GM23338 (cell line): ENCODE data around the gene RBM33. TPM values are rescaled to one million over a fixed set of nuclear protein-coding genes. Genes with fewer than 3 reads are reported as not detected.

ENCODE experiments used
- ATAC-seq: fragments of 200-7000 bp; cut with Tn5 transposase; 3 replicates; pipeline ENCODE4 v1.9.1; 2020
- DNase-seq: peaks from one replicate; pipeline ENCODE4 v3.0.0-alpha.2; 2015; ENCODE audit warnings: low spot score
- H2AFZ ChIP-seq: fragments of 200-600 bp; sonication (generic); 2 replicates; pipeline ENCODE4 v1.8.0; 2016; ENCODE audit warnings: antibody characterized with exemption, mild to moderate bottlenecking, moderate library complexity
- H3F3A ChIP-seq: fragments of 200-600 bp; sonication (generic); replicated peaks from 2 replicates; pipeline ENCODE4 v1.8.0; 2017; ENCODE audit warnings: antibody characterized with exemption, mixed run types, low read depth
- H3K27ac ChIP-seq: fragments of 200-600 bp; sonication (generic); 2 replicates; pipeline ENCODE4 v1.6.1; 2016; ENCODE audit warnings: low read depth
- H3K27me3 ChIP-seq: fragments of 200-600 bp; sonication (generic); 2 replicates; pipeline ENCODE4 v1.8.0; 2016; ENCODE audit warnings: mild to moderate bottlenecking, mixed run types, moderate library complexity; ENCODE audit not compliant: insufficient read depth
- H3K36me3 ChIP-seq: fragments of 200-600 bp; sonication (generic); 2 replicates; pipeline ENCODE4 v1.8.0; 2016; ENCODE audit warnings: mild to moderate bottlenecking; ENCODE audit not compliant: insufficient read depth
- H3K4me1 ChIP-seq: fragments of 200-600 bp; sonication (generic); 2 replicates; pipeline ENCODE4 v1.8.0; 2016; ENCODE audit warnings: mild to moderate bottlenecking, moderate library complexity; ENCODE audit not compliant: insufficient read depth
- H3K4me2 ChIP-seq: fragments of 200-600 bp; sonication (generic); 2 replicates; pipeline ENCODE4 v1.7.1; 2017; ENCODE audit warnings: mixed run types
- H3K4me3 ChIP-seq: fragments of 200-600 bp; sonication (generic); 2 replicates; pipeline ENCODE4 v1.6.1; 2016; ENCODE audit warnings: mixed run types
- H3K79me2 ChIP-seq: fragments of 200-600 bp; sonication (generic); replicated peaks from 2 replicates; pipeline ENCODE4 v1.8.0; 2017; ENCODE audit warnings: mild to moderate bottlenecking; ENCODE audit not compliant: insufficient read depth
- H3K9me2 ChIP-seq: fragments of 200-600 bp; sonication (generic); 2 replicates; pipeline ENCODE4 v1.8.0; 2017; ENCODE audit not compliant: insufficient read depth
- H4K20me1 ChIP-seq: fragments of 200-600 bp; sonication (generic); replicated peaks from 2 replicates; pipeline ENCODE4 v1.8.0; 2017; ENCODE audit warnings: mild to moderate bottlenecking; ENCODE audit not compliant: insufficient read depth
- H3K27ac Mint-ChIP-seq: 2 replicates; pipeline ENCODE4 v1.8.0; 2020; ENCODE audit warnings: inconsistent platforms, mild to moderate bottlenecking, moderate library complexity, mixed read lengths
- H3K27me3 Mint-ChIP-seq: 3 replicates; pipeline ENCODE4 v1.8.0; 2022; ENCODE audit warnings: low read depth, mild to moderate bottlenecking, moderate library complexity, mixed read lengths, inconsistent platforms; ENCODE audit not compliant: insufficient read depth, poor library complexity
- H3K36me3 Mint-ChIP-seq: 3 replicates; pipeline ENCODE4 v1.8.0; 2021; ENCODE audit warnings: low read depth, mild to moderate bottlenecking, inconsistent platforms, moderate library complexity, mixed read lengths
- H3K4me1 Mint-ChIP-seq: 3 replicates; pipeline ENCODE4 v1.8.0; 2020; ENCODE audit warnings: mild to moderate bottlenecking, inconsistent platforms, mixed read lengths
- H3K4me3 Mint-ChIP-seq: 3 replicates; pipeline ENCODE4 v1.8.0; 2021; ENCODE audit warnings: moderate library complexity, mild to moderate bottlenecking, inconsistent platforms, mixed read lengths
- H3K9me3 Mint-ChIP-seq: 3 replicates; pipeline ENCODE4 v1.8.0; 2020; ENCODE audit warnings: moderate library complexity, mild to moderate bottlenecking, inconsistent platforms, mixed read lengths
- CREB1 ChIP-seq: fragments of 250-450 bp; sonication (Bioruptor Pico); IDR thresholded peaks from 2 replicates; pipeline ENCODE4 v1.5.0; 2020; ENCODE audit warnings: low read depth, mild to moderate bottlenecking, moderate library complexity
- CTCF ChIP-seq, 2 experiments: fragments of 200-600 bp in 1 of 2; sonication (generic) in 1 of 2; conservative IDR thresholded peaks; 2 replicates each; pipeline versions ENCODE4 v1.5.1 to v1.6.1; 2016 to 2017; ENCODE audit warnings: antibody characterized with exemption in 2 of 2, low read depth in 2 of 2, mild to moderate bottlenecking in 2 of 2, moderate library complexity in 1 of 2
- EZH2 ChIP-seq: fragments of 200-600 bp; sonication (generic); IDR thresholded peaks from one replicate; pipeline ENCODE4 v1.8.0; 2017; ENCODE audit warnings: antibody characterized with exemption, mild to moderate bottlenecking, low read depth; ENCODE audit not compliant: unreplicated experiment
- EZH2phosphoT487 ChIP-seq: fragments of 200-600 bp; sonication (generic); IDR thresholded peaks from one replicate; pipeline ENCODE4 v1.8.1; 2018; ENCODE audit warnings: antibody characterized with exemption; ENCODE audit not compliant: unreplicated experiment
- JUNB ChIP-seq: IDR thresholded peaks from one replicate; pipeline ENCODE4 v1.6.1; 2016; ENCODE audit warnings: antibody characterized with exemption; ENCODE audit not compliant: unreplicated experiment
- NANOG ChIP-seq: IDR thresholded peaks from 2 replicates; pipeline ENCODE4 v1.6.1; 2016; ENCODE audit warnings: antibody characterized with exemption, borderline replicate concordance
- POLR2AphosphoS5 ChIP-seq: IDR thresholded peaks from 2 replicates; pipeline ENCODE4 v1.6.1; 2016; ENCODE audit warnings: antibody characterized with exemption, low read depth
- REST ChIP-seq: IDR thresholded peaks from one replicate; pipeline ENCODE4 v1.6.1; 2018; ENCODE audit warnings: antibody characterized with exemption; ENCODE audit not compliant: unreplicated experiment
- STAT1 ChIP-seq: IDR thresholded peaks from one replicate; pipeline ENCODE4 v1.6.1; 2016; ENCODE audit warnings: antibody characterized with exemption; ENCODE audit not compliant: unreplicated experiment
- ZNF114 ChIP-seq: fragments of 250-450 bp; sonication (Bioruptor Pico); IDR thresholded peaks from 2 replicates; pipeline ENCODE4 v1.5.0; 2020; ENCODE audit warnings: mild to moderate bottlenecking, moderate library complexity
- ZNF331 ChIP-seq: fragments of 250-450 bp; sonication (Bioruptor Pico); IDR thresholded peaks from 2 replicates; pipeline ENCODE4 v1.5.0; 2020; ENCODE audit warnings: low read depth, mild to moderate bottlenecking, moderate library complexity
- polyA plus RNA-seq: library from polyadenylated mRNA; unstranded; fragments of >200 nt; fragmentation: Nextera tagmentation; extraction: Ambion mirVana; gene quantifications from 2 replicates; pipeline ENCODE4 v1.2.1, GENCODE V29; 2016
- total RNA-seq: library from RNA; depleted of rRNA; stranded (reverse); fragments of >200 nt; shearing (Covaris generic); gene quantifications from 2 replicates; pipeline ENCODE4 v1.2.3, GENCODE V29; 2014
- TF ChIP-seq, protein P1 (sequence below): IDR thresholded peaks from 2 replicates; pipeline ENCODE4 v1.6.1; 2016; ENCODE audit warnings: antibody characterized with exemption
- TF ChIP-seq, protein P2 (sequence below): fragments of 250-450 bp; sonication (Bioruptor Pico); IDR thresholded peaks from 2 replicates; pipeline ENCODE4 v1.5.0; 2020; ENCODE audit warnings: mild to moderate bottlenecking, moderate library complexity

The RBM33 gene
- total and polyA plus RNA-seq, 2 experiments from 2014 or later = 47.7 to 94.7 TPM

DNA sequence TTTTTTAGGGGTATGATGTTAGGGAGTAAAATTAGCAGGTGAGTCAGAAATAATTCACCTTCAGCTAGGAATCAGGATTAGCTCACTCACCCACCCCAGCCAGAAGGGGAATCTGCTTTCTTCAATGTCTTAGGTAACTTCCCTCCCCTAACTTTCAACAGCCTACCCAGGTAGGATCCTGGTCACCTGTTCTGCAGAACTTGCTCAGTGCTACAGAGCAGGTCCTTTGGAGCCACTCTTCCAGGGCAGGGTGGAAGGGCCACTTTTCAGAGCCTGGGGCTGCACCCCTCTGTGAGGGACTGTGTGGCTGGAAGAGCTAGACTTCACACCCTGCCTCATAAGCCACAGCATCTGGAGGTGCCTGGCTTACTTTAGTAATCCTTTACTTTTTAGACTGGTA is 109.7 kb downstream of the RBM33 start:
- DNase-seq = no peak
- Mint-ChIP-seq H3K27ac (no peak overlapping the region), H3K4me3 (no peak overlapping the region), H3K9me3 (peaks cover 8% of the 10 kb centered on the region; the same call in 2 of the 3 replicates), H3K36me3 (peaks cover 31% of the 10 kb centered on the region), H3K4me1 (peaks cover 36% of the 10 kb centered on the region), H3K27me3 (no peaks in the 10 kb centered on the region)
- no peak overlapping the region for H3K4me2 ChIP-seq
- H3K9me2 ChIP-seq = no peaks in the 10 kb centered on the region
- no peak overlapping the region for H3K27ac ChIP-seq
- H3K27me3 ChIP-seq = no peaks in the 10 kb centered on the region
- no peaks in the 10 kb centered on the region for H3F3A ChIP-seq
- H3K4me3 ChIP-seq = no peak overlapping the region
- H2AFZ ChIP-seq = no peak overlapping the region
- H3K36me3 ChIP-seq = peaks cover 4% of the 10 kb centered on the region; the same call in 1 of the 2 replicates
- peaks cover 12% of the 10 kb centered on the region; the same call in 1 of the 2 replicates for H3K4me1 ChIP-seq
- peaks cover 98% of the 10 kb centered on the region for H3K79me2 ChIP-seq
- ATAC-seq = peak; percentile 16; the same call in 2 of the 3 replicates
- H4K20me1 ChIP-seq = peaks cover 45% of the 10 kb centered on the region
- no peak for TF ChIP-seq CREB1 (CRISPR knock-in tag)
- no peak for TF ChIP-seq ZNF114 (CRISPR knock-in tag)
- TF ChIP-seq JUNB = no peak
- TF ChIP-seq, protein P1, sequence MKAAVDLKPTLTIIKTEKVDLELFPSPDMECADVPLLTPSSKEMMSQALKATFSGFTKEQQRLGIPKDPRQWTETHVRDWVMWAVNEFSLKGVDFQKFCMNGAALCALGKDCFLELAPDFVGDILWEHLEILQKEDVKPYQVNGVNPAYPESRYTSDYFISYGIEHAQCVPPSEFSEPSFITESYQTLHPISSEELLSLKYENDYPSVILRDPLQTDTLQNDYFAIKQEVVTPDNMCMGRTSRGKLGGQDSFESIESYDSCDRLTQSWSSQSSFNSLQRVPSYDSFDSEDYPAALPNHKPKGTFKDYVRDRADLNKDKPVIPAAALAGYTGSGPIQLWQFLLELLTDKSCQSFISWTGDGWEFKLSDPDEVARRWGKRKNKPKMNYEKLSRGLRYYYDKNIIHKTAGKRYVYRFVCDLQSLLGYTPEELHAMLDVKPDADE = no peak
- TF ChIP-seq EZH2 = no peak
- no peak for TF ChIP-seq NANOG
- no peak for TF ChIP-seq CTCF (conservative IDR thresholded peaks at IDR 0.05; ENCODE audit: low read depth in 2 of 2)
- TF ChIP-seq EZH2phosphoT487 = no peak
- TF ChIP-seq, protein P2, sequence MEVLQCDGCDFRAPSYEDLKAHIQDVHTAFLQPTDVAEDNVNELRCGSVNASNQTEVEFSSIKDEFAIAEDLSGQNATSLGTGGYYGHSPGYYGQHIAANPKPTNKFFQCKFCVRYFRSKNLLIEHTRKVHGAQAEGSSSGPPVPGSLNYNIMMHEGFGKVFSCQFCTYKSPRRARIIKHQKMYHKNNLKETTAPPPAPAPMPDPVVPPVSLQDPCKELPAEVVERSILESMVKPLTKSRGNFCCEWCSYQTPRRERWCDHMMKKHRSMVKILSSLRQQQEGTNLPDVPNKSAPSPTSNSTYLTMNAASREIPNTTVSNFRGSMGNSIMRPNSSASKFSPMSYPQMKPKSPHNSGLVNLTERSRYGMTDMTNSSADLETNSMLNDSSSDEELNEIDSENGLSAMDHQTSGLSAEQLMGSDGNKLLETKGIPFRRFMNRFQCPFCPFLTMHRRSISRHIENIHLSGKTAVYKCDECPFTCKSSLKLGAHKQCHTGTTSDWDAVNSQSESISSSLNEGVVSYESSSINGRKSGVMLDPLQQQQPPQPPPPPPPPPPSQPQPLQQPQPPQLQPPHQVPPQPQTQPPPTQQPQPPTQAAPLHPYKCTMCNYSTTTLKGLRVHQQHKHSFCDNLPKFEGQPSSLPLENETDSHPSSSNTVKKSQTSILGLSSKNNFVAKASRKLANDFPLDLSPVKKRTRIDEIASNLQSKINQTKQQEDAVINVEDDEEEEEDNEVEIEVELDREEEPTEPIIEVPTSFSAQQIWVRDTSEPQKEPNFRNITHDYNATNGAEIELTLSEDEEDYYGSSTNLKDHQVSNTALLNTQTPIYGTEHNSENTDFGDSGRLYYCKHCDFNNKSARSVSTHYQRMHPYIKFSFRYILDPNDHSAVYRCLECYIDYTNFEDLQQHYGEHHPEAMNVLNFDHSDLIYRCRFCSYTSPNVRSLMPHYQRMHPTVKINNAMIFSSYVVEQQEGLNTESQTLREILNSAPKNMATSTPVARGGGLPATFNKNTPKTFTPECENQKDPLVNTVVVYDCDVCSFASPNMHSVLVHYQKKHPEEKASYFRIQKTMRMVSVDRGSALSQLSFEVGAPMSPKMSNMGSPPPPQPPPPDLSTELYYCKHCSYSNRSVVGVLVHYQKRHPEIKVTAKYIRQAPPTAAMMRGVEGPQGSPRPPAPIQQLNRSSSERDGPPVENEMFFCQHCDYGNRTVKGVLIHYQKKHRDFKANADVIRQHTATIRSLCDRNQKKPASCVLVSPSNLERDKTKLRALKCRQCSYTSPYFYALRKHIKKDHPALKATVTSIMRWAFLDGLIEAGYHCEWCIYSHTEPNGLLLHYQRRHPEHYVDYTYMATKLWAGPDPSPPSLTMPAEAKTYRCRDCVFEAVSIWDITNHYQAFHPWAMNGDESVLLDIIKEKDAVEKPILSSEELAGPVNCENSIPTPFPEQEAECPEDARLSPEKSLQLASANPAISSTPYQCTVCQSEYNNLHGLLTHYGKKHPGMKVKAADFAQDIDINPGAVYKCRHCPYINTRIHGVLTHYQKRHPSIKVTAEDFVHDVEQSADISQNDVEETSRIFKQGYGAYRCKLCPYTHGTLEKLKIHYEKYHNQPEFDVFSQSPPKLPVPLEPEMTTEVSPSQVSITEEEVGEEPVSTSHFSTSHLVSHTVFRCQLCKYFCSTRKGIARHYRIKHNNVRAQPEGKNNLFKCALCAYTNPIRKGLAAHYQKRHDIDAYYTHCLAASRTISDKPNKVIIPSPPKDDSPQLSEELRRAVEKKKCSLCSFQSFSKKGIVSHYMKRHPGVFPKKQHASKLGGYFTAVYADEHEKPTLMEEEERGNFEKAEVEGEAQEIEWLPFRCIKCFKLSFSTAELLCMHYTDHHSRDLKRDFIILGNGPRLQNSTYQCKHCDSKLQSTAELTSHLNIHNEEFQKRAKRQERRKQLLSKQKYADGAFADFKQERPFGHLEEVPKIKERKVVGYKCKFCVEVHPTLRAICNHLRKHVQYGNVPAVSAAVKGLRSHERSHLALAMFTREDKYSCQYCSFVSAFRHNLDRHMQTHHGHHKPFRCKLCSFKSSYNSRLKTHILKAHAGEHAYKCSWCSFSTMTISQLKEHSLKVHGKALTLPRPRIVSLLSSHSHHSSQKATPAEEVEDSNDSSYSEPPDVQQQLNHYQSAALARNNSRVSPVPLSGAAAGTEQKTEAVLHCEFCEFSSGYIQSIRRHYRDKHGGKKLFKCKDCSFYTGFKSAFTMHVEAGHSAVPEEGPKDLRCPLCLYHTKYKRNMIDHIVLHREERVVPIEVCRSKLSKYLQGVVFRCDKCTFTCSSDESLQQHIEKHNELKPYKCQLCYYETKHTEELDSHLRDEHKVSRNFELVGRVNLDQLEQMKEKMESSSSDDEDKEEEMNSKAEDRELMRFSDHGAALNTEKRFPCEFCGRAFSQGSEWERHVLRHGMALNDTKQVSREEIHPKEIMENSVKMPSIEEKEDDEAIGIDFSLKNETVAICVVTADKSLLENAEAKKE = no peak
- TF ChIP-seq ZNF331 (CRISPR knock-in tag) = no peak
- no peak for TF ChIP-seq STAT1
- TF ChIP-seq REST = no peak
- no peak for TF ChIP-seq POLR2AphosphoS5
